ENCODE data around the gene PLEKHA7.

GRCh38 chr11:16977994-16978315 lies 36.3 kb downstream of the PLEKHA7 start:
- no peak for TF ChIP-seq POLR2AphosphoS5 (IDR thresholded peaks at IDR 0.05; ENCODE audit: low read depth, low read length)
- no peak for TF ChIP-seq POLR2A (IDR thresholded peaks at IDR 0.05; ENCODE audit: low read depth, low read length)

All from GM12892 (cell line).